Erythroblast (primary cell): ENCODE measurements around the gene RIMKLB.

Experiments used
- GATA1 ChIP-seq: IDR thresholded peaks from 2 replicates; pipeline ENCODE4 v1.6.1; 2011; ENCODE audit warnings: low read depth, mild to moderate bottlenecking, control low read depth, low read length, moderate library complexity
- POLR2A ChIP-seq: IDR thresholded peaks from 2 replicates; pipeline ENCODE4 v1.6.1; 2011; ENCODE audit warnings: mild to moderate bottlenecking, low read length

DNA sequence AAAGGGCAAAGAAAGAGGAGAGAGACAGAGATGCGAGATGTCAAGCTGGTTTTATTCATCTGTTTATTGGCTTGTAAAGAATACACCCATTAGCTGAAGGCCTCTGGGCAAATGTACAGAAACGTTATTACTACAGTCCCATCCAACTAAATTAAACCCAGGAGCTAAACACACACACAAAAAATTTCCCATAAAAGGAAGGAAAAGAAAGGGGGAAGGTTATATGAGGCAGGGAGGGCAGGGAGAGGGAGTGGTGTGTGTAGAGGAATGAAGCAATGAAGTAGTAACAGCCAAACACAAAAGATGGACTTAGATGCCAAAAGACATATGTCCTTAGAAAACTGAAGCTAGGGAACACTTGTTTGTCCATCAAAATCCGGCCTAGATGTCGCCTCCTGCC lies 32.0 kb upstream of the RIMKLB start:
- TF ChIP-seq POLR2A, result no peak
- no peak for TF ChIP-seq GATA1
